HK-2 (cell line): Measurements from ENCODE around the gene SIVA1.

ENCODE experiments used
- DNase-seq: peaks from one replicate; pipeline ENCODE4 v3.0.0-alpha.2; 2018; ENCODE audit not compliant: unreplicated experiment

SIVA1 gene

DNA sequence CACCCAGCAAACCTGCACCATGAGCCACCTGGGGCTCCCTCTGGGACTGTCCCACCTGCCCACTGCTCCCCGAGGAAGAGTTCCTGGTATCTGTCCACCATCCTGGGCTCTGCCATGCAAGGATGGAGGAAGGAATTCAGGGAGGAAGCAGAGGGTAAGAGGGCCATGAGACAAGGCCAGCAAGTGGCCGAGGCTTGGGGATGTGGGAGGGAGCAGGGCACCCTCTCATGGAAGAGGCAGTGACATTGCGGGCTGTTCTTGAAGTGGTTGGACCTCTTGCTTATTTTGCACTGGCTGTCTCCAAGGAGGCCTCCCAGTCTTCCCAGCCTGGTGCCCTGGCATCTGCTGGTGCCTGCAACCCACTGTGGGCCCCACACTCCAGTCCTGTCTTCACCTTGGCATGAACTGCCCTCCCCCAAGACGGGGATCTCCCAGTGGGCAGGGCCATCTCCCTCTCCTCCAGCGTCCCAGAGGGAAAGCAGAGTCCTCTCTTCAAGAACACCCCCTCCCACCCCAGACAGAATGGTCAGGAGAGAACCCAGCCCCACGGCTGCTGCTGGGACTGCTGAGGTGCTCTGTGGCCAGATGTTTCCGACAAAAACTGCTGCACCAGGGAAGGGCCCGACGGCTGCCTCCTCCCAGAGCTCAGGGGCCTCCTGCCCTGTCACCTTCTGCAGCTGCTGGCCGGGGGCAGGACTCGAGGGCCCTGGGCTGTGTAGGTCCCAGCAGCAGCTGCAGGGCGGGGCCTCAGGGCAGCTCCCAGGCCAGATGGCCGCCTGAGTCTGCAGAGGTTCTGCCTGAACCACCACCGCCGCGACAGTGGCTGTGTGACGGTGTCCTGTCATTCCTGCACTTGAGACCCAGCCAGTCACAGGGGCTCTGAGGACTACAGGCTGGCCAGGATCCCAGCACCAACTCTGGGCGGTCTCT, 44.4 kb downstream of the SIVA1 start:
- DNase-seq: peak; percentile 57

- DNase-seq: no peak
These were observed 45.6 kb downstream of the SIVA1 start for GRCh38 chr14:104798300-104799243.

GRCh38 chr14:104799244-104800014, 46.5 kb downstream of the SIVA1 start:
- DNase-seq: no peak

- DNase-seq: peak; percentile 51
These were observed 47.2 kb downstream of the SIVA1 start for GRCh38 chr14:104800015-104800770.

DNA sequence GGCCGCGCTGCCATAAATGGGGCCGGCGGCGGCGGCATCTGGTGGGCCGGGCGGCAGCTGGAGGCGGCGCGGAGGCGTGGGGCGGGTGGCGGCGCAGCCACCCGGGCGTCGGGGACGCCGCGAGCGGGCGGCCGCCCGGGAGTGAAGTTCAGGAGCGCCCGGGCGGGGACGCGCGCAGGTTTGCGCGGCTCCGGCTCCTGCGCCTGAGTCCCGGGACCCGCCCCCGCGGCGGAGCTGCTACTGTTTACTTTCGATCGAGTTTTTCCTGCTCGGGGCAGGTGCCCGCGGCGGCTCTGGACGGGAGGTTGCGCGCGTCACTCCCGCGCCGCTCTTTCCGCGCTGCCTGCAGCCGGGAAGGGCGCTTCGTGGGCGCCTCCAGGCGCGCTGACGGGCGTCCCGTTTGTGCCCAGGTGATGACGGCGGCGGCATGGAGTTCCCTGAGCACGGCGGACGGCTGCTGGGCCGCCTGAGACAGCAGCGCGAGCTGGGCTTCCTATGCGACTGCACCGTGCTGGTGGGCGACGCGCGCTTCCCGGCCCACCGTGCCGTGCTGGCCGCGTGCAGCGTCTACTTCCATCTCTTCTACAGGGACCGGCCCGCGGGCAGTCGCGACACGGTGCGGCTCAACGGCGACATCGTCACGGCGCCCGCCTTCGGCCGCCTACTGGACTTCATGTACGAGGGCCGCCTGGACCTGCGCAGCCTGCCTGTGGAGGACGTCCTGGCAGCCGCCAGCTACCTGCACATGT, 48.0 kb downstream of the SIVA1 start, which contains the start of gene ZBTB42:
TSS of gene ZBTB42 (plus strand) at position 331 of the 749 bp plus-strand sequence. CDS start at position 428, 97 bp downstream.
- peak; percentile 46 for DNase-seq

GRCh38 chr14:104801520-104802393, 48.8 kb downstream of the SIVA1 start:
- no peak for DNase-seq

DNA sequence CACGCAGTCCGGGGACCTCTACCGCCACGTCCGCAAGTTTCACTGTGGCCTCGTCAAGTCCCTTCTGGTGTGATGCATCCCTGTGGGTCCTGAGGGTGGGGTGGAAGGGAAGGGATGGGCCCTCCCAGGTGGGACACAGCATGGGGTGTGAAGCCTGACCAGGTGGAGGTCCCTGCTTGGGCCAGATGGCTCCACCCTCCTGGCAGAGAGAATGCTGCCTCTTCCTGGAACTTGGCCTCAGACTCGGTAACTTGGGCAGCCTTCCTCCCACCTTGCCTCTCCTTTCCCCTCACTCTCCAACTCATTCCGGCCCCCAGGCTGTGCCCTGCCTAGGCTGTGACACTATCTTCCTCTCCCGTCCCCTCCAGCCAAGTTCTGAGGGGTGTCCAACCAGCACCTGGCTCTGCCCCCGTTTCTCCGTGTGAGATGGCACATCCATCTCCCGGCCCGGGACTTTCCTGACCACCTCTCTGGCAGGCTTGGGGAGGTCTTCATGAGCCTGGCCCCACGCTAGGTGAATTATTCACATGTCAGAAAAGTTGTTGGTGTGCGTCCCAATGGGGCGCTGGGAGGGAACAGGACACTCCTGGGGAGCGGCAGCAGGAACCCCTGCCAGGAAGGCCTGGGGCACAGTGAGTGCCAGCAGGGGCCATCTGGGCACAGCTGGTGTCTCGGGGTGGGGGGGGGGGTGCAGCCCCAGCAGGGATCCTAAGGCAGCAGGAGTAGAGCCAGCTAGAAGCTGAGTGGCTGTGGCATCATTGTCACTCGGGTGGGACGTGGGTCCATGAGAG, 49.6 kb downstream of the SIVA1 start:
- DNase-seq: no peak

DNA sequence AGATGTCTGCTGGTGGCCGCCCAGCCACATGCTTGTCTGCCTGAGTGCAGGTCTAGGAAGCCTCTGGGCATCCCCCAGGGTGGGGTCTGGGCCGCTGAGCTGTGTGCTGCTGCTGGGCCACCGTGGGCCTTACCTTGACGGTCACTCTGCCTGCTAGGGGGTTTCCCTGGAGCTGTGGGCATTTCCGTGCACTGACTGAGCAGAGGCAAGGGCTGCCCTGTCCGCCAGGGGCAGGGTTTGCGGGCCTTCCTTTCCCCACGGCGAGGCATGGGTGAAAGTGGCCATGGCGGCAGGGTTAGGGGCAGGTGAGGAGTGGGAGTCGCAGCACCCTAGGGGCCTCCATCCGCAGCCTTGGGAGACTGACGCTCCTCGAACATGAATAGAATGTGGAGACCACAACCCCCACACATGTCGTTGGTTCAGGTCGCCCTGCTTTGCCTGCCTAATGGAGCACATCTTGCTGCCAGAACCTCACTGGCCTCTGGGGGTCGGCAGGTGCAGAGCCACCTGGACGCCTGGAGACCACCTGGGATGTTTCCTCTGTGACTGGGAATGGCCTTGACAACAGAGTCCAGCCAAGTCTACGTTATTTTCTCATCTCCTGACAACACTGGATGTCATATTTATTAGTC, 50.4 kb downstream of the SIVA1 start:
- DNase-seq: no peak

DNA sequence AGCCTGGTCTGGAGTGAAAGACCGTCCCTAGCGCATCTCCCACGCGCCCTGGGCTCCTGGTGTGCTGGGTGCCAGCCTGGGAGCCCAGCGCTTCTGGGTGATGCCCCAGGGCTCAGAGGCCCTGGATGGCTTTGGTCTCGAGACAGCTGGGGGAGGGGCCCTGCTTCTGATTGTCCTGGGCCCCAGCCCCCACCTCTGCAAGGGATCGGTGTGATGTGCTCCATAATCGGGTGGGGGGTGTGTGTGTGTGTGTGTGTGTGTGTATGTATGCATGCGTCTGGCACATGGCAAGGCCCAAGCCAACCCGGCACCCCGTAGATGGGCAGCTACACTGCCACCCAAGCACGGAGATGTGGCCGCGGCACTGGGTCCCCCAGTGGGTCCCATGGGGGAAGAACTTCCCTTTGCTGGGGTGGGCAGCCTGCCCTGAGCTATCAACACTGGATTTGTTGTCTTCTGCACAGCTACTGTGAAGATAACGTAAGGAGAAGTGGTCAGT, 51.0 kb downstream of the SIVA1 start:
- DNase-seq: no peak

DNA sequence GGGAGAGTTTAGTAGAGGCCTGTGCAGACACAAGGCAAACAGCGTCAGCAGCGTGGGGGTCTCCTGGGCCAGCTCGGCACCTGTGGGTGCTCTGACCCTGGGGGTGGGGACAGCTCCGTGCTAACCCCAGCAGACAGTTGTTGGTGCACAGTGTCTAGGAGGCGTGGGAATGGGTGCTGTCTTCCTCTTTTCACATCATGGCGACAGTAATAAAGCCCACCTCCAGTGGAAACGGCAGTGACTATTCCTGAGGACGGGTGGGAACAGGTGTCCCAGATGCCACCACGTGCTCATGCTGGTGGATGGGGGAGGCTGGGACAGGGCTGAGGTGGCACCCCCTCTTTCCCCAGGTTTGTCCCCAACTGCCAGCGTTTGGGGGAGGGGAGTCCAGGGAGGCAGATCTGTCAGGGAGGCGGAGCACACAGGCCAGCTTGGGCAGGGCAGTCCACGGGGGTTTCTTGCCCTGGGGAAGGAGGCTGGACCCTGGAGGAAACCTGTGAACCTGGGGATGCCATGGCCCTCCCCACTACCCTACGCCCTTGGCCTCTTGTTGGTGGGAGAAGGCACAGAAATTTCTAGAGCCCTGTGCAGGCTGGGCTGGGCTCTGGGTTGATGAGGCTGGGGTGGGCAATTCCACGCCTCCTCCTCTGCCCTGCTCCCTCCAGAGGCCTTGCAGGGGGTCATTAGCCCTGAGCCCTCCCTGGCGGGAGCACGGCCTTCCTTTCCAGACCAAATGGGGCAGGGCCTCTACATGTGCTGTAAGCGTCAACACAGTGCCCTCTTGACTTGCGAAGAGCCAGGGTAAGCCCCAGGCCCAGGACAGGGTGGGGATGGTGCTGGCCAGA, 51.8 kb downstream of the SIVA1 start:
- no peak for DNase-seq

- peak; percentile 78 for DNase-seq
These were observed 52.4 kb downstream of the SIVA1 start for GRCh38 chr14:104805326-104805678.

DNA sequence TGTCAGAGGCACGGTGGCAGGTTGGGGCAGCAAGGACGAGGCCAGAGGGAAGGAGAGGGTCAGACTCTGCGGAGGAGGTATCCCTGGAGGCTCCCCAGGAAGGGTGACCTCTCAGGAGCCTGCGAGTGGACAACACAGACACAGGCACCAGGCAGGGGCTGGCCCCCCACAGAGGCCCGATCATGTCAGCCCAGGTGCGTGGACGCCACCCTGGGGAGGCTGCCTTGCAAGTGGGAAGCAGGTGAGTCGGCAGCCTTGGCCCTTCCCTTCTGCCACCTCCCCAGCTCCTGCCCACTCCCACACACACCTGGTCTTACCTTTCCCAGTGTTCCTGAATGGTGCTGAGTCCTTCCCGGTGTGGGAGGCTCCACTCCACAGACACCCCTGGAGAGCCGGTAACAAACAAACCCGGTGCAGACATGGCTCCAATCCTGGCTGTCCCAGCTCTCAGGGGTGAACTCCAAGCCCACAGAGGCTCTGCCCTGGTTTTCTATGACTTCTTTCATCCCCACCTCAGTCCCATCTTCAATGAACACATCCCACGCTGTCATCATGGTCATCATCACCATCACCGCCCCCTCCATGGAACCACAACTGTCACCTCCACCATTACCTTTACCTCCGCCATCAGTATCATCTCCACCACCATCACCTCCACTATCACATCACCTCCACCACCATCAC, 53.1 kb downstream of the SIVA1 start:
- no peak for DNase-seq

GRCh38 chr14:104806625-104807465, 53.9 kb downstream of the SIVA1 start:
- DNase-seq: no peak

GRCh38 chr14:104808456-104808855, 55.5 kb downstream of the SIVA1 start:
- DNase-seq: no peak
